HG03066 (cell line): Measurements from ENCODE around the gene SORBS1.

Experiments used
- ATAC-seq: cut with Tn5 transposase; IDR thresholded peaks from one replicate; pipeline ENCODE4 v1.9.1; 2021; ENCODE audit warnings: low read depth; ENCODE audit not compliant: unreplicated experiment

The SORBS1 gene

DNA sequence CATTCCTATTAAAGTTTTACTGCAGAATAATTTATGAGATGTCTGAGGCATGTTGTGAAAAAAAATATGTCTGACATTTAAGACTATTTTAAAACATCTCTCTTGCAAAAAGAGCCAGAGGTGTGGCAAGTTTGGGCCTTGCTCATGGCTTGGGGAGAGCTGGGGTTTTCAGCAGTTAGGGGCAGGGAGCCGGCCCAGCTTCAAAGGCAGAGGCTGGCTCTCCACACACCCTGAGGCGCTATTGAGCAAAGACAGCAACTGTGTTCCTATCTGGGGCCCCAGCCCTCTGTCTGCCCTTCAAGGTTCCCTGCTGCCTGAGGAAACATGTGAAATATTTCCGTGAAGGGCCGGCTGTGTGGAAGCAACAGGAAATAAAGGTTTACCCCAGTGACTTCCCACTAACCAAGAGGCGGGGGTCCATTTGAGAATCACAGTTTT, 94.0 kb downstream of the SORBS1 start:
- no peak for ATAC-seq

DNA sequence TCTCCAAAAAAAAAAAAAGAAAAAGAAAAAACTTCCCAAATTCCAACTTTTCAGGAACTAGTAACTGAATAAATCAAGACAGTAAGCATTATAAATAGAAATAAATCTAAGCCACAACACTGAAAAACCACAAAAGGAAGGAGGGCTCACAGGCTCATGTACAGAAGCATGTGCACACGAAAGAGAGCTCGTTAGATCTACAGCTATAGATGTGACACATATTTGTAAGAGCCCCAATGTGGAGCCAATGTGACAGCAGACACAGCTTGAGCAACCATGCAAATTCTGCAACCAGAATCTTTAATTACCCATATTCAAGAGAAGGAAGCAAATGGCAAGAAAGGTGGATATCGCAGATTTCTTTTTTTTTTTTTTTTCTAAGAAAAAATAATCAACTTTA, 94.7 kb downstream of the SORBS1 start:
- no peak for ATAC-seq

- no peak for ATAC-seq
These were observed 96.9 kb downstream of the SORBS1 start for GRCh38 chr10:95464280-95464679.

- ATAC-seq: no peak
These were observed 98.2 kb downstream of the SORBS1 start for GRCh38 chr10:95462740-95463667.

DNA sequence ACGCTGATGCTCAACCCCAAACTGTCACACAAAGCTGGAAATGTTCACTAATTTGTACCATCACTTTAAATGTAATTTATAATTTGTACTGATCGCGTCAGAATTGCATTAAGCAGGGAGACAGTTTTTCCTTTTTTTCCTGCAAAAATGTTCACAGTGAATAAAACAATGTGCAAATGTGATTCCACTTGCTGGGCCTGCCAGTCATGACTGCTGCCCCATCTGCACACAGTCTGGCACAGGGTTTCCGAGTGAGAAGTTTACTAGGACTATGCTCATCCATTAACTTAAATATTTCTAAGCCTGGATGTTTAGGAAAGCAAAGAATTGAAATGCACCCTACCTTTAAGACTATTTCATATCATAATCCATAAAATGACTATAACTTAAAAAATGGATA, 99.6 kb downstream of the SORBS1 start:
- ATAC-seq: no peak

DNA sequence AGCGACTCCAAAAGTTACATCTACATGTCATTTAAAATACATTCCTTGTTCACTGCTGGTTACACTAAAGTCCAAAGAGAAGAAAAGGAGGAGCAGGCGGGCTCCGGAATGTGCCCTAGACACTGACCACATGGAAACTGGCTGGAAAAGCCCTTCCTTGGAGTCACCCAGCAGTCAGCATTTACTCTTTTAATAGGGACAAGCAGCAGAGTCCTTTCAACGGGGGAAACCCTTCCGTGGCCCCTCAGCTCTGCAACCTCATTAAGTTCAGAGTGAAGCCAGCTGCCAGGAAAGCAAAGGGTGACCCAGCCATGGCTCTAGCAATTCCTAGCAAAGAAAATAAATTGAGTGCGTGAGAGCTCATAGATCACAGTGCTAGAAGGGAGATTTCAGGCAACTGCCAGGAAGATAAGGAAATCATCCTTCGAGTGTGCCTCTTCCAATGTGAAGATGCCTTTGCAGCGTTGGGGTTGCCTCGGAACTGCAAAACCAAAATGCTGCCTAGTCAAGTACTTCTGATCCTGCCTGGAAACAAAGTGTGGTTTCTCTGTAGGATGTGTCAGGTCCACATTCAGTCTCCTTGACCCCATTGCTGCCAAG, 101.6 kb downstream of the SORBS1 start:
- no peak for ATAC-seq

- ATAC-seq: no peak
These were observed 102.3 kb downstream of the SORBS1 start for GRCh38 chr10:95458871-95459270.

DNA sequence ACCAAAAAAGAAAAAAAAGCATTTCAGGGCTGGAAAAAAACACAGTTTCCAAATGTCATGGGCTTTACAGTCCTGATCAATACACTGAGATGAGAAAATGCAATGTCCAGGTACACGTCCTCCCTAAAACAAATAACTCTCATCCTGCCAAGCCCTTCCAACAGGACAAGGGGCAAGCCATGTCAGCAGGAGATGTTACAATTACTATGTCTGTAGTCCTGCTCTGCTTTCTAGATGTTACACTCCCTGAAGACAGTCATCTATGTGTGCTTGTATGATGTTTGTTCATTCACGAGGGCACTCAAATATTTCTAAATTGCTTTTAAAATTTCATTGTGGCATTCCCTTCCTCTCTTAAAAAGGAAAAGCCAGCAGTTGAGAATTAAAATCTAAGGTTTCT, 103.2 kb downstream of the SORBS1 start:
- no peak for ATAC-seq

- ATAC-seq: no peak
These were observed 103.8 kb downstream of the SORBS1 start for GRCh38 chr10:95457319-95457886.

DNA sequence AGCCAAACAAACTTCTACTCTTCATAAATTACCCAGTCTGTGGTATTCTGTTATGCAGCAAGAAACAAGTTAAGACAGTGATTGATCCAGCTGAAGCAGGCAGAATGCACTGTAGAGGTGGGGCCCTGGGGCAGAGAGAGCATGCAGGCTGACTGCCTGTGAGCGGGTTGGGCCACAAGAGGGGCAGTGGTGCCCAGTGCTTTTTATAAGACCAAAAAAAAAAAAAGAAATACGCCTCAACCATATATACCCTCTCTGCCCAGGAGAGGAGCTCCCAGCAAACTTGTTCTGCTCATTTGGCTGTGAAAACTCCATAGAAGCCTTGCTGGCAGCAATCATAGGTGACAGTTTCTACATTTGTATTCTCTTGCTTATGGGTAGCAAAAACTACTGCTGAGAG, 104.7 kb downstream of the SORBS1 start:
- ATAC-seq: no peak

- no peak for ATAC-seq
These were observed 106.2 kb downstream of the SORBS1 start for GRCh38 chr10:95454940-95455339.

DNA sequence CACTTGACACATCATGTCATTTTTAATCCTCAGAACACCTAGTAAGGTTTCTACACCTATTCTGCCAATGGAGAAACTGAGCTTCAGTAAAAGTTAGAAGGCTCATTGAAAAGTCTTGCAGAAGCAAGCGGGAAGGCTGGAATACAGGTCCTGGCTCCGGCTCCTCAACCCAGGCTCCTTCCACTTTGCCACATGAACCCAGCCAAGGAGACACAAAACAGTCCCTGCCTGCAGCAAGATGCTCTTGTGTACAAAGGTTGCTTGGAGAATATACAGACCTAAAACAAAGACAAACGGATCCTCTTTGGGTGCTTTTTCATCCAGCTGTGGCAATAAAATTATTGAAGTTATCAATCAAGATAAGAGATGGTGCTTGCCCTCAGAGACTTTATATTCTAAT, 106.8 kb downstream of the SORBS1 start:
- ATAC-seq: no peak

GRCh38 chr10:95451568-95452524, 109.3 kb downstream of the SORBS1 start:
- ATAC-seq: no peak

- ATAC-seq: no peak
These were observed 110.0 kb downstream of the SORBS1 start for GRCh38 chr10:95451150-95451549.

DNA sequence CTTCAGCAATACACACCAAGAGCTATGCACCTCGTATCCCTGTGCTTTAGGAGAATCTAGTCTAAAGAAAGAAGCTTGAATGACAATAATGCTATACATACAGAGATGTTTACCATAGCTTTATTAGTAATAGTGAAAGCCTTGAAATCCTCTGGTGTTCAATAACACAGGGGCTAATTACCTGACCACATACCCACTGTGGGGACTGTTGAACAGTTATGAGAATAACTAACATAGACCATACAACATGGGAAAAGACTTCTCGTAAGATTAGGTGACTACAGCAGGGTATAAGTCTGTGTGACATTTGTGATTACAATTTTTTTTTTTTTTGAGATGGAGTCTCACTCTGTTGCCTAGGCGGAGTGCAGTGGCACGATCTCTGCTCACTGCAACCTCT, 111.0 kb downstream of the SORBS1 start:
- no peak for ATAC-seq

GRCh38 chr10:95447685-95448084, 113.5 kb downstream of the SORBS1 start:
- ATAC-seq: no peak

DNA sequence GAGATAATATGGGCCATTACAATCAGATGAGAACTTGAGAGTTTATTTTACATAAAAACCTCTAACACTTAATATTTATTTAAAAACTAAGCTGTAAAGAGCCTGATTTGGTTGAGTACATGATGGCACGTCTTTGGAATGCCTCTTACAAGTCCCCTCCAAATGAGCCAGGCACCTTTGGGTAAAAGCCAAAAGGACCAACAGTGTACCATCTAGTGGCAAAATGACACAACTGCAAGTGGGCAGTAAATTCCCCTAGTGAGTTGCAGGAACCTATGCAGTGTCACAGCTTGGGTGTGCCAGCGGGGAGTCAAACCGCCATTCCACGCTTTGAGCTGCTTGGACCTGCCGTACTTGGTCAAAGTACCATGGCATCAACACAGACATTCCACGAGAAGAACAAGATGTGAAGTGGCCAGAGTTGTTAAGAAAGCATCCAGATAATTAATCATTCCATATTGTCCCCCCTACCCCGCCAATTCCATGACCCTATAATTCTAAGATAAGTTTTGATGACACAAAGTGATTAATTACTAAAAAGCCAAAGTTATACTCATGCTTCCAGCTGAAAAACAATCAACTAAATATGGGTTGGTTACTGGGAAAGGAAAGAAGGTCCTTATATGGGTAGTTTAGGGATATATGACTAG, 115.2 kb downstream of the SORBS1 start:
- no peak for ATAC-seq

DNA sequence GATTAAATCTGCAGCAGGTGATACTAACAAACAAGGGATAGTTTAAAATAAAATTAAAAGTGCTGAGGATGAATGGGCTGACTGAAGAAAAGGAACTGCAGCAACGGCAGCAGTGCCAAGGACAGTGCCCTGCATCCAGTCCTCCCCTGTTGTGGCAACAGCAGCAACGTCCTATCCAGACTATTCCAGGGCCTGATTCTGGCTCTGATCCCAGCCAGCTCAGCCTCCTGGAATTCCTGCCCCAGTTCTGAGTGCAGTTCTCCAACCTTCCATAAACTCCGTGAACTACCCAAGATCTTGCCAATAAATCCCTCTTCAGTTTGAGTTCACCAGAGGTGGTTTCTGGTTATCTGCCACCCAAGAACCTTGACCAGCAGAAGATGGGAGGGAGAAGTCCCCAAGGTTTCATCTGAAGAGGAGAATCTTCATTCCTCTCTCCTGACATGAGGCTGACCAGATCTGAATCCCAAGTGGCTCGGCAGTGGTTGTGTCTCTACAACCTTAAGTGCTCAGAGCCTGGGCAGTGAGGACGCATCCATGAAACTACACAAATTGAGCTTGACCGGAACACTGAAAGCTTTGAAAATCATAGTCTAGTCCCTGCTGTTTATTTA, 115.8 kb downstream of the SORBS1 start:
- no peak for ATAC-seq

DNA sequence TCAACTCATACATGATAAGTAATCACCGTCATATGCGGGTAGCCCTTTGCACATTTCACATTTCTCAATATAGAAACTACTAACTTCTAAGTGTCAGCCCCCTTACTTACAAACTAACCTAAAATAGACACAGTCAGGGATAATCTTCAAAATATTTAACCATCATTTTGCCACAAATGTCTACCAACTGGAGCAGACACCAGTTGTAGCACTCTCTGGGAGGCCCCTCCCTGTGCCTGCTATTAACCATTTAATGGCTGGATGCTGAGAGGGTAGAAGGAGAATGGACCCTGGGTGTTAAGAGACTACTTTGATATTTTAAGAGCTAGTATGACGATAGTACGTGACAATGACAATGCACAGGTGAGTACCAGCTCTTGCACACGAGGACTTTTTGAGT, 116.4 kb downstream of the SORBS1 start:
- ATAC-seq: no peak

DNA sequence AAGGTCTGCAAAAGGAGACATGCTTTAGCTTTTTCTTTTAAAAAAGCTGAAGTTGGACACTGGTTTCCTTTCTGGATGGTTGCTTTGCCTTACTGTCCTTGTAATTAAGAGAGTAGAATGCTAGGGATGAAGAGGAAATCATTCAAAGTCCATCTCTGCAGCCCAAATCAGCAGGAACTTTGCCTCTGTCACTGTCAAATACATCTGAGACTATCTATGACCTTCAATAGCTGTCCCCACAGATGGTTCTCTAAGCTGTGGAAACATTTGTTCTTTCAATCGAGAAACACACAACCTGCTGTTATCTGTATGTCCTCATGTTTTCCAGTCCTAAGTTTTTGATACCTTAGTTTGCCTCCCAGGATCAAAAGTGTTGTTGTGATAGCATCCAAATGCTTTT, 117.5 kb downstream of the SORBS1 start:
- no peak for ATAC-seq
